GM19193 (cell line): ENCODE results near the gene PSMD13.

Experiments
- POLR2A ChIP-seq: IDR thresholded peaks from 4 replicates; pipeline ENCODE4 v1.6.1; 2011; ENCODE audit not compliant: insufficient read depth, insufficient read length; ENCODE audit errors: extremely low read depth

The PSMD13 gene

DNA sequence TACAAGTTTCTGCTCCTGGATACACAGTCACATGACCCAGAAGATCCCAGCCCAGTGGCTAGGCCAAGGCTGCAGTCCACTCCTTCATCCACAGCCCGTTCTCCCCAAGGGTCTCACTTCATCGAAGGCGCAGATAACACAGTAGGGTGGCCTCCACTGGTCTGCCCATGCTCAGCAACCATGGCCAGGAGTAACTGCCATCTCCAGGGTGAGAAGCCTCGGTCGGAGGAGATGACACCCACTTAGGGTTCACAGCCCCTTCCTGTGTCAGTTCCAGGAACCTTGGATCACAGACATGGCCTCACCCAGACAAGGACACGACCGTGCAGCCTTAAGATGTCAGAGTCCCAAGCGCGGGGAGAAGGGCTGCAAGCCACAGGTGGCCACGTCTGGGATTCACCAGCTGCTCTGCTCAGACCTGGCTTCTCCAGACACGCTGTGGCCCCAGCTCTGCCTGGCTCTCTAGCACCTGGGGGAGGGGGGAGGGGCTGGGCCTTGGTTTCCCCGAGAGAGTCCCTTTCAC is 32.1 kb upstream of the PSMD13 start:
- TF ChIP-seq POLR2A, result no peak

DNA sequence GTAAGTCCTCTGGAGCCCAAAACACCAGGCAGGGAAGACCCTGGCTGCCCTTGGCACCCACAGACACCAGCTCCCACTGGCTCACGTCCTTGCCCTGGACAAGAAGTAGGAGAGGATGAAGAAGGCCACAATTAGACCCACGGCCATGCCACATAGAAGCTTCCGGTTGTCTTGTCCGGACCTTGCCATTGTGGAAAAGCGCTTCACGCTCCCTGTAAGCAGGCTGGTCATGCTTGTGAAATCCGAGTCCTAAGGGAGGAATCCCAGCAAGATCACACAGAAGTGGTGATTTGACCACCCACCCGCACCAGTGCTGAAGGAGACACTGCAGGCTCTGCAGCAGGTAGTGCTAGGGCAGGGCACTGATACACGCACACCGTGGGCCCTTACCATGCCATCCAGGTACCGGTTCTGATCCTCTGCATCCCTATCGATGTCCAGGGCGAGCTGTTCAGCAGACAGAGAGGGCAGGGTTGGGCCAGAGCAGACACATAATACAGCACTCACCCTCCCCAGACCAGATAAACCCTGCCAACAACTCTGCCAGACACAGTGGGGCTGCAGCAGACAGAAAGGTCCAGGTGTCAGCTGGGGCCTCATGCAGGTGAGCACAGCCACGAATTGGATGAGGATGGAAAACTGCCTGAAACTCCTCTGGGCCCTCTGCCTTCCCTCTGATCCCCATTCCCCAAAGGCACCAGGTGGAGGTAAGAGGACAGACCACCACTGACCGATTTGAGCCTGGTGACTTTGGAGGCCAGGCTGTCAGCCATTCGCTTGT is 31.4 kb upstream of the PSMD13 start:
- TF ChIP-seq POLR2A, result no peak

DNA sequence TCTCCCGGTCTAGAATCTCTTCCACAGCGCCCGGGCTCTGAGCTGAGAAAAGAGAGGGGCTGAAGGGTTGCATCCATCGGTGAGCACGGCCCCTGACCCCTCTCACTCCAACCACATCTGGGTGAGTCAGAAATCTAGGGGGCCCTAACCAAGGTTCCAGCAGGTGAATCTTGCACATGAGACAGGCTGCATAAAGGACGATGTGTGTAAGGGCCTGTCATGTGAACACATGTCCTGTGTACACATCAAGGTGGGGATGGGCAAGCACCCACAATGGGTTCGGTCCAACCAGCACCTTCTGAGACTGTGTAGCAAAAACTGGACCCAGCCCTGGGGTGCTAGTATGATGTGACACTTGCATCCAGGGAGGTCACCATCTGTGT is 30.8 kb upstream of the PSMD13 start:
- no peak for TF ChIP-seq POLR2A

DNA sequence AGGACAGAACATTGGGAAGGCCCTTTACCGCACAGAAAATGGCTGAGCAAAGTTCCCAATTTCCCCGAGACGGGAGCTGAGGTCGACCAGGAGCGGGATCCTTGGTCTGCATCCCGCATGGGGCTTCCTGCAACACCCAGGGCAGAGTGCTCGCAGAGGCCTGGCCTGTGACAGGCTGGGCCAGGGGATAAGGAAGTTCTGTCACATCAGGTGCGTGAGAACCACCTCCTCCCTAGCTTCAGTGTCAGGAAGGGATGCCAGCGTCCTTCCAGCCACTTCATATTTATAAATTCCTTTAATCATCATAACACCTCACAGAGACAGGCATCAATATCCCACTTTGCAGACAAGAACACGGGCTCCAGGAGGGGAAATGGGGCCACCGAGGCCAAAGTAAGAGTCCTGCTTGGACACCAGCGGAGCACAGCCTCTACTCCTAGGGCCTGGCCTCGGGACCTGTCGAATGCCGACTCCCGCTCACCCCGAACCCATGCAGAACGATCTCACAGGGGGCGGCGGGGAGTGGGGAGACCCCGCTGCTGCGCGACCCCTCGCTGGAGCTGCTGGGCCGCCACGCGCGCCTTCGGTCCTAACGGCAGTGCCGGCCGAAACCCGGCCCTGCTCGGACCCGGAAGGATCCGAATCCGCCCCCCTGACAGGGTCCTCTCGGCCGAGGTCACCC is 30.1 kb upstream of the PSMD13 start:
- no peak for TF ChIP-seq POLR2A

DNA sequence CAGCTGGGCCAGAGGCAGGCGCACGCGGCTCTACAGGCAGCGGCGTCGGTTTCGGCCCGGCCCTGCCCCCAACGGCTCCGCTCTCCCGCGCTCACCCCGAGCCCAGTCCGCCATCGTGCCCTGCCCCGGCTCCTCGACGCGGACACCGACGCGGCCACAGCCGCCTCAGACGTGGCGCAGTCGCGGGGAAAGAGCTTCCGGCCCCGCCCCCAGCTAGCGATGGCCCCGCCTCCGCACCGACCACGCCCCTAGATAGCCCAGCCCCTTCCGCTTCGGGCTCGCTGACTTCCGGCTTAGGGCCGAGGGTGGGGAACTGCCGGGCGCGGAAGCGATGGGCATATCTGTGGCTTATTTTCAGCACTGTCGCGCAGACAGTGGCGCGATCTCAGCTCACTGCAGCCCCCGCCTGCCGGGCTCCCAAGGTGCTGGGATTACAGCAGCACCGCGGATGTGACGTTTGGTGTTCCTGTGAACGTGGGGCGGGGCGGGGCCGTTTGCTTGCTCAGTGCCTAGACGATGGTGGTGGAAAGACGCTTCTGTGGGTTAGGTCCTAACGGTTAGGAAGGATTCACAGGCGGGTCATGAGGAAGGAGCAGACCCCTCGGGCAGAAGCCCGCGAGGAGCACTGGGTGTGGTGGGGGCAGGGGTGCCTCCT is 29.4 kb upstream of the PSMD13 start, which contains the start of the genes BET1L and RIC8A:
BET1L (minus strand) TSS at position 192 of the 655 bp plus-strand sequence; CDS start at position 114, 78 bp downstream.
RIC8A (plus strand) TSS at position 501 of the 655 bp plus-strand sequence. CDS start 1,147 bp downstream, outside the sequence.
- TF ChIP-seq POLR2A, result peak; percentile 96

DNA sequence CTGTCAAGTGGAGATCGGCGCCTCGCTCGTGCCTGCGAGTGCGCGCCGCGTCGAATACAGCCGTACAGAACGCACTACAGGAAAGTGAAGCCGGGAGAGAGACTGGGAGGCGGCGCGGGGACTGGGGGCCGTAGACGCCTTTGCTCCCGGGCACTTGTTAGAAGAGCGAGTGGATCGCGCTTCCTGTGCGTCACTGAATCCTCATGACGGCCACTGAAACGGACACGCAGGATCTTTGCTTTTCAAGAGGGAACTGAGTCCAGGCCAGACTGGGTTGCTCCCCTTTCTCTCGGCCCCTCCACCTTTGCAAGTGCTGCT is 29.0 kb upstream of the PSMD13 start:
- TF ChIP-seq POLR2A, result no peak

DNA sequence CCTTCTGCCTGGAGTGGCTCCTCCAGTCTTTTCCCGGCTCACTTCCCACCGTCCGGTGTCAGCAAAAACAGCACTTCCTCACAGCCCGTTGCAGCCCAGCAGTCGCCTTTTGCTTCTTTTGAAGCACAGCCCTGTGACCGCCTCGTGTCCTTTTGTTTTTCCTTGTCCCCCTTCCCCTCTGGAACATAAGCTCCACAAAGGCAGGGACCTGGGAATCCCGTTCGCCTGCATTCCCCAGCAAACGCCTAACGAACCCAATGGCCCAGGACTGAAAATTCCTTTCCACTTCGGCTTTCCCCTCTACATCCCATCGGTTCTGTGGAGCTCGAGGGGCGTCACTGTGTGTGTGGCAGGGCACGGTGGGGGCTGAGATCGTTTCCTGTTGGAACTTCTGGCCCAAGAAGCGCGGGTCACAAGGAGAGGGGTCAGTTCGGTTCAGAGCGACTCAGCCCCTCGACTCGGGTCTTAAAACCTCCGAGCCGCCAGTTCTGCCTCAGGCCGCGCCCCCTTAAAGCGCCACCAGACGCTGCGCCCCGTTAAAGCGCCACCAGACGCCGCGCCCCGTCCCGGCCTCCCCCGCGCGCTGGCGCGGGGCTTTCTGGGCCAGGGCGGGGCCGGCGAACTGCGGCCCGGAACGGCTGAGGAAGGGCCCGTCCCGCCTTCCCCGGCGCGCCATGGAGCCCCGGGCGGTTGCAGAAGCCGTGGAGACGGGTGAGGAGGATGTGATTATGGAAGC is 28.4 kb upstream of the PSMD13 start:
- peak; percentile 77 for TF ChIP-seq POLR2A

DNA sequence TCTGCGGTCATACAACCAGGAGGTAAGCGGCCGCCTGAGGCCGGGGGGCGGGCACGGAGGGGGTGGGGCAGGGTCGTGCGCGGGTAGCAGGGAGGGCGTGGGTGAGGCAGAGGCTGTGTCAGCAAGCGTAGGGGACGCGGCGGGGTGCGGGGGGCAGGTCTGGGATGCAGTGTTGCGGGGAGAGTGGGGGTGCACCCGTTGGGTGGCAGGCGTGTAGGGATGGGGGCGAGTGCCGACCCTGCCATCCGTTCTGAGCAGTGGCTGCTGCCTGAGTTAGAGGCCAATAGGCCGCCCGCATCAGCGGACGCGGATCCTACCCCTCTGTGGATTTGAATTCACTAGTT is 27.9 kb upstream of the PSMD13 start:
- TF ChIP-seq POLR2A, result no peak

DNA sequence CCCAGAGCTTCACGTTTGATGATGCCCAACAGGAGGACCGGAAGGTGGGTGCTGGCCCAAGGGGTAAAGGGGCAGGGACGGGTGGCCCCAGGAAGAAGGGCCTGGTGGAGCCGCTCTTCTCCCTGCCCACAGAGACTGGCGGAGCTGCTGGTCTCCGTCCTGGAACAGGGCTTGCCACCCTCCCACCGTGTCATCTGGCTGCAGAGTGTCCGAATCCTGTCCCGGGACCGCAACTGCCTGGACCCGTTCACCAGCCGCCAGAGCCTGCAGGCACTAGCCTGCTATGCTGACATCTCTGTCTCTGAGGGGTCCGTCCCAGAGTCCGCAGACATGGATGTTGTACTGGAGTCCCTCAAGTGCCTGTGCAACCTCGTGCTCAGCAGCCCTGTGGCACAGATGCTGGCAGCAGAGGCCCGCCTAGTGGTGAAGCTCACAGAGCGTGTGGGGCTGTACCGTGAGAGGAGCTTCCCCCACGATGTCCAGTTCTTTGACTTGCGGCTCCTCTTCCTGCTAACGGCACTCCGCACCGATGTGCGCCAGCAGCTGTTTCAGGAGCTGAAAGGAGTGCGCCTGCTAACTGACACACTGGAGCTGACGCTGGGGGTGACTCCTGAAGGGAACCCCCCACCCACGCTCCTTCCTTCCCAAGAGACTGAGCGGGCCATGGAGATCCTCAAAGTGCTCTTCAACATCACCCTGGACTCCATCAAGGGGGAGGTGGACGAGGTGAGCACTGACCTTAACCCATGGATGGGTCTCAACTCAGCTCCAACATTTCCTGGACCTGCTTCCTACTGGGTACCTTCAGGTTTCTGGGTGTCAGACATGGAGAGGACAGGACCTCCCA is 27.3 kb upstream of the PSMD13 start:
- TF ChIP-seq POLR2A, result no peak

DNA sequence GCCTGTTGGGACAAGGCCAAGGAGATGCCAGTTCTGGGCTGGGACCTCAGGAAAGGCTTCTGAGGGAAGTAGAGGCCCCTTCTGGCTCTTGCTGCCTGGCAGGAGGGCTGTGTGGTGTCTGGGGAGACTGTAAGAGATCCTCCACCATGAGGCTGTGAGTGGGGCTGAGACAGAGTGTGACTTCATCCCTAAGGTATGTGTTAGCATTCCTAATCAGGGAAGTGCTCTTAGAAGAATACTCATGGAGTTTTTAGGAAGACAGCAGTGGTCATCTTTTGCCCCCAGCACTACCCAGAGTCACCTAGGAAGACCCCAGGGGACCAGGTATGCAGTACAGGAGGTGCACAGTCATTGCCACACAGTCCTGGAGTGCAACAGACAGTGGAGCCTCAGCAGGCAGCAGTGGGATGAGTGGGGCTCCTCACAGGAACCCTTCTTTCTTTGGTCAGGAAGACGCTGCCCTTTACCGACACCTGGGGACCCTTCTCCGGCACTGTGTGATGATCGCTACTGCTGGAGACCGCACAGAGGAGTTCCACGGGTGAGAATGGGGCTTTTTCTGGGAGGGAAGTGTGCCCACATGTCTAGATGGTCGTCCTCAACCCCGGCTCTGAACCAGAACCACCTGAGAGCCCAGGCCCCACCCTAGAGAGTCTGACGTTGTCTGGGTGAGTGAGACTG is 26.5 kb upstream of the PSMD13 start:
- TF ChIP-seq POLR2A, result no peak

DNA sequence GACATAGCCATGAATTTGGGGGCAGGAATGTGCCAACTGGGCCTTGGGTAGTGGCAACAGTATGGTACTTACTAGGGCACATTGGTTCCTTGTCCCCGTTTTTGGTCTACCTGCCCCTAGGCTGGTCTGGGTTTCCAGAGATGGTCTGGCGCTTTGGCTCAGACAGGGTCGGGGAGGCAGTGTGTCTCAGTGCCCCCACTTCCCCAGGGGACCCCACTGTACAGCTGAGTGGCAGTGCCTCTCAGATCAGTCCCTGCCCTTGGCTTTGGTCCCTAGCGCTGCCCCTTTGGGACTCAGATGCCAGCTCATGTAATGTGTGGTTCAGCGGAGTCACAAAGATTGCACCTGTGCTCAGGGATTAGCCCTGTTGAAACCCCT is 26.0 kb upstream of the PSMD13 start:
- TF ChIP-seq POLR2A, result no peak

DNA sequence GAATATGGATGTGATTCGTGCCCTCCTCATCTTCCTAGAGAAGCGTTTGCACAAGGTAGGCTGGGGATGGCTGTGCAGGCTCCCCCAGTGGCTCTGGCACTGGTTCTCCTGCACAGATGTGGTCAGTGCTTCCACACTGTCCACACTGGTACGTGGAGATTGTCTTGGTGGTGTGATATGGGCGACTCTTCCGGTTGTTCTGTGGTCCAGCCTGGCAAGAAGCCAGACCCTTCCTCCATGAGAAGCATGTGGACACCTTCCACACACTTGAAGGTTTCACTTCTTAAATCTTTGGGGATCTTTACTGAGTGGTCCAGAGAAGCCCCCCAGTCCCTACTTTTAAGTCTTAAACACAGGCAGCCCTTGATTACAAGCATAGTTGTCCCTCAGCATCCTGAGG is 25.5 kb upstream of the PSMD13 start:
- no peak for TF ChIP-seq POLR2A

DNA sequence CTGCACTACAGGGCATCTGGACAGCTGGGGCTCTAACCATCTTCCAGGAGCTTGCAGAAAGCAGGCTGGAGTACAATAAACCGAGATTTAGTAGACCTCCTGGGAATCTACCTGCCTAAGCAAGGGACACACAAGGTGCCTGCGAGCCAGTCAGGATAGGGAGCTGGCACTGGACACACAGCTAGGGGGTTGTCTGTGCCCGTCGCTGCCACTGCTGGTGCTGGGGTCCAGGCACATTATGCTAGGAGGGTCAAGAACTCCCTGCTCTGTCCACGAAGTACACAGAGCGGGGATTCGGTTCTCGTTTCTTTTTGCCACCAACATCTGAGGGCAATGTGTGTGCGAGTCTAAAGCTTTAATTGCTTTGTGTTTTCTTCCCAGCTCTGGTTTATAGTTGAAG is 25.0 kb upstream of the PSMD13 start:
- TF ChIP-seq POLR2A, result no peak
